ENCODE results near the gene SCP2D1. TPM values are rescaled to one million over a fixed set of nuclear protein-coding genes. Genes with fewer than 3 reads are reported as not detected.

The SCP2D1 gene
- total and polyA plus RNA-seq, 4 donors: not detected

Other genes starting within 250 kb of the SCP2D1 start
- 10 to 100 TPM; 53.5 to 55.3 TPM for gene SMIM26, start 246.4 kb upstream of the SCP2D1 start, total RNA-seq
- gene SMIM26, start 246.4 kb upstream of the SCP2D1 start, polyA plus RNA-seq: 100 to 1,000 TPM in 1 of 2 donors, 10 to 100 TPM in 1; 80.5 to 216 TPM
- 10 to 100 TPM; 22.6 to 39.2 TPM for gene DTD1, start 225.7 kb upstream of the SCP2D1 start, total RNA-seq
- gene DTD1, start 225.7 kb upstream of the SCP2D1 start, polyA plus RNA-seq: 10 to 100 TPM; 17.4 to 26.5 TPM

All from lung (tissue), 4 donors.